ENCODE measurements around the gene ENTPD8. TPM values are rescaled to one million over a fixed set of nuclear protein-coding genes. Genes with fewer than 3 reads are reported as not detected.

Gene ENTPD8
- total RNA-seq, 4 donors from 2014 or later = not detected

DNA sequence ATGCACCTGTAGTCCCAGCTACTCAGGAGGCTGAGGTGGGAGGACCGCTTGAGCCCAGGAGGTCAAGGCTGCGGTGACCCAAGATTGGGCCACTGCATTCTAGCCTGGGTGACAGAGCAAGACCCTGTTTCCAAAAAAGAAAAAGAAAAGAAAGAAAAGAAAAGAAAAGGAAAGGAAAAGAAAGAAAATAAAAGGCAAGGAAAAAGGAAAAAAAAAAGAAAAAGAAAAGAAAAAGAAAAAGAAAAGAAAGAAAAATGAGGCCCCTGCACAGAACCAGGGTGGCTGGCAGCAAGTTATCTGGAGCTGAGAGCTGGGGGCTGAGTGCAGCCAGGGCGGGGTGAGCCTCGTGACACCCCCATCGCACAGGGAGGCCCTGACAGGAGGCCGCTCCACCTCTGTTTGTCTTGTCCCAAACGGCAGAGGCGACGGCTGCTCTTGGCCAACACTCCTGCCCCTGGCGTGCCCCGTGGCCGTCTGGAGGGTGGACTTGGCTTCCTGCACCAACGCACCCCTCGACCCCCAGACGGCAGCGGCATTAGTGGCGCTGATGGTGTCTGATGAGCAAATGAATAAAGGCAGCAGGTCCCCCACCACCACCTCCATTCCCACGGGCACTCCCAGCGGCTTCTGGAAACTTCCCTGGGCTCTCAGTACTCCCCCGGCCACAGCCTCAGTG, 34.9 kb downstream of the ENTPD8 start:
- no peak overlapping the region for H3K27ac ChIP-seq
- H3K27me3 ChIP-seq = no peaks in the 10 kb centered on the region
- TF ChIP-seq POLR2A (IDR thresholded peaks at IDR 0.05) (no peak), EP300 (IDR thresholded peaks at IDR 0.05) (no peak), POLR2AphosphoS5 (IDR thresholded peaks at IDR 0.05) (no peak)
- TF ChIP-seq, protein P1, sequence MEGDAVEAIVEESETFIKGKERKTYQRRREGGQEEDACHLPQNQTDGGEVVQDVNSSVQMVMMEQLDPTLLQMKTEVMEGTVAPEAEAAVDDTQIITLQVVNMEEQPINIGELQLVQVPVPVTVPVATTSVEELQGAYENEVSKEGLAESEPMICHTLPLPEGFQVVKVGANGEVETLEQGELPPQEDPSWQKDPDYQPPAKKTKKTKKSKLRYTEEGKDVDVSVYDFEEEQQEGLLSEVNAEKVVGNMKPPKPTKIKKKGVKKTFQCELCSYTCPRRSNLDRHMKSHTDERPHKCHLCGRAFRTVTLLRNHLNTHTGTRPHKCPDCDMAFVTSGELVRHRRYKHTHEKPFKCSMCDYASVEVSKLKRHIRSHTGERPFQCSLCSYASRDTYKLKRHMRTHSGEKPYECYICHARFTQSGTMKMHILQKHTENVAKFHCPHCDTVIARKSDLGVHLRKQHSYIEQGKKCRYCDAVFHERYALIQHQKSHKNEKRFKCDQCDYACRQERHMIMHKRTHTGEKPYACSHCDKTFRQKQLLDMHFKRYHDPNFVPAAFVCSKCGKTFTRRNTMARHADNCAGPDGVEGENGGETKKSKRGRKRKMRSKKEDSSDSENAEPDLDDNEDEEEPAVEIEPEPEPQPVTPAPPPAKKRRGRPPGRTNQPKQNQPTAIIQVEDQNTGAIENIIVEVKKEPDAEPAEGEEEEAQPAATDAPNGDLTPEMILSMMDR (IDR thresholded peaks at IDR 0.05) = no peak
- no peaks in the 10 kb centered on the region for H3K9me3 ChIP-seq
- H3K36me3 ChIP-seq = no peaks in the 10 kb centered on the region
- H3K4me1 ChIP-seq = peaks cover 24% of the 10 kb centered on the region
- DNase-seq (ENCODE audit: low spot score in 2 of 2) = no peak
- H3K4me3 ChIP-seq = peak overlapping the region; percentile 39
- WGBS = 48% methylated on average over 11 of the region's 20 CpGs

DNA sequence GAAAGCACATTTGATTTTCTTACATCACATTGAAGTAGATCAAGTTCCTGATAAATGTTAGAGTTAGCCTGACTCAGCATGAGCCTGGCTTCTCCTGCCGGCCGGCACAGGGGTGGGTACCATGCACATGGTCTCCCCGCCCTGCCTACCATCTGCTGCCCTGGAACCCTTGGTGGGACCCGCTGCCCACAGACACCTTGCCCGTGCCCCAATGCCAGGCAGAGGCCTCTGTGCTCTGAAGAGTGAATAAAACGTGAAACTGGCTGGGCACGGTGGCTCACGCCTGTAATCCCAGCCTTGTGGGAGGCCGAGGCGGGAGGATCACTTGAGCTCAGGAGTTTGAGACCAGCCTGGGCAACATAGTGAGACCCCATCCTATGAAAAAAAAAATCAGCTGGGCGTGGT, 35.5 kb downstream of the ENTPD8 start:
- WGBS = 97% methylated on average over 10 of the region's 11 CpGs
- H3K27ac ChIP-seq = no peak overlapping the region
- no peaks in the 10 kb centered on the region for H3K27me3 ChIP-seq
- no peaks in the 10 kb centered on the region for H3K36me3 ChIP-seq
- no peaks in the 10 kb centered on the region for H3K9me3 ChIP-seq
- TF ChIP-seq EP300 (IDR thresholded peaks at IDR 0.05) (no peak), POLR2AphosphoS5 (IDR thresholded peaks at IDR 0.05) (no peak), POLR2A (IDR thresholded peaks at IDR 0.05) (no peak)
- TF ChIP-seq, protein P1 (IDR thresholded peaks at IDR 0.05) = no peak
- H3K4me1 ChIP-seq = peaks cover 18% of the 10 kb centered on the region
- DNase-seq (ENCODE audit: low spot score in 2 of 2) = no peak
- no peak overlapping the region for H3K4me3 ChIP-seq

DNA sequence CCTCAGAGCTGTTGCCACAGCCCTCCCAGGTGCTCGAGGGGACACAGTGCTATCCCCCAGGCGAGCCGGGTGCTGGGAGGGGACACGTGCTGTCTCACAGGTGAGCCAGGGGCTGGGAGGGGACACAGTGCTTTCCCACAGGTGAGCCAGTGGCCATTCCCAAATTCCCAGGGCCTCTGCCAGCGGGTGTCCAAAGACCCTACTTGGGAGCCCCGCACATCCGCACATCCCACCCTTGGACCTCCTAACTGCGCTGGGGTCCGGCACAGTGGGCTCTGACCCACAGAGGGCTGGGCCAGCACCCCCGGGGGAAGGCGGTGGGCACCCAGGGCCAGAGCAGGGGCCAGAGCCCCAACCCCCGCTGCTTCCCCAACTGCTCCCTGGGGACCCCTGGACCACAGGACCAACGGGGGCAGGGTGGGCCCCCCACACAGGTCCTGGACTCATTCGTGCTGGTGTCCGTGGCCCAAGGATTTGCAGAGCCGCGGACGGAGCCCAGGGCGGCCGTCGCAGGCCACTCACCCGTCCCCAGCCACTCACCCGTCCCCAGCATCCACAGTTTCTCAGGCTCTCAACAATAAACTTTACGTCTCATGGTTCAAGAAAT, 36.1 kb downstream of the ENTPD8 start:
- no peak for TF ChIP-seq POLR2AphosphoS5 (IDR thresholded peaks at IDR 0.05)
- TF ChIP-seq POLR2A (IDR thresholded peaks at IDR 0.05) = no peak
- TF ChIP-seq, protein P1 (IDR thresholded peaks at IDR 0.05) = no peak
- no peak for TF ChIP-seq EP300 (IDR thresholded peaks at IDR 0.05)
- Histone ChIP-seq H3K27ac (no peak overlapping the region), H3K4me1 (peaks cover 17% of the 10 kb centered on the region), H3K9me3 (no peaks in the 10 kb centered on the region), H3K4me3 (no peak overlapping the region), H3K36me3 (no peaks in the 10 kb centered on the region), H3K27me3 (no peaks in the 10 kb centered on the region)
- WGBS = 95% methylated on average over 12 of the region's 24 CpGs
- DNase-seq (ENCODE audit: low spot score in 2 of 2) = no peak

DNA sequence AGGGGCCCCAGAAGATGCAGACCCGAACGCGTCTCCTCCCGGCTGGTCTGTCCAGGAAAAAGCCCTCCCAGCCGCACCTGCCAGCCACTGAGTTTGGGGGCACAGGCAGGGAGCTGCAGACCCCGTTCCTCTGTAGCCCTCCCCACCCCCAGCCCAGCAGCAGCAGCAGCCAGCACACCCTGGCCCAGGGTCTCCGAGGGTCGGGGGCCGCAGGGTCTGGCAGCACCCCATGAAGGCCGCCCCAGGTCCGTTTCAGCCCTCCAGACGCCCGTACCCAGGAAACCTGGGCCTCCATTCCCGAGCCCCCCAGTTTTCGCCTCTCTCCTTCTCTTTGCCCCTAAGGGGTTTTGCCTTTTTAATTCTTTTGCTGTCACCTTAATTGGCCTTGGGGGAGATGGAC, 37.9 kb downstream of the ENTPD8 start:
- peaks cover 17% of the 10 kb centered on the region for H3K4me1 ChIP-seq
- DNase-seq (ENCODE audit: low spot score in 2 of 2) = no peak
- H3K36me3 ChIP-seq = no peaks in the 10 kb centered on the region
- no peak for TF ChIP-seq POLR2A (IDR thresholded peaks at IDR 0.05)
- TF ChIP-seq POLR2AphosphoS5 (IDR thresholded peaks at IDR 0.05) = no peak
- TF ChIP-seq, protein P1 (IDR thresholded peaks at IDR 0.05) = no peak
- no peak for TF ChIP-seq EP300 (IDR thresholded peaks at IDR 0.05)
- WGBS = 96% methylated on average over 9 of the region's 15 CpGs
- no peak overlapping the region for H3K27ac ChIP-seq
- no peaks in the 10 kb centered on the region for H3K27me3 ChIP-seq
- no peak overlapping the region for H3K4me3 ChIP-seq
- no peaks in the 10 kb centered on the region for H3K9me3 ChIP-seq

DNA sequence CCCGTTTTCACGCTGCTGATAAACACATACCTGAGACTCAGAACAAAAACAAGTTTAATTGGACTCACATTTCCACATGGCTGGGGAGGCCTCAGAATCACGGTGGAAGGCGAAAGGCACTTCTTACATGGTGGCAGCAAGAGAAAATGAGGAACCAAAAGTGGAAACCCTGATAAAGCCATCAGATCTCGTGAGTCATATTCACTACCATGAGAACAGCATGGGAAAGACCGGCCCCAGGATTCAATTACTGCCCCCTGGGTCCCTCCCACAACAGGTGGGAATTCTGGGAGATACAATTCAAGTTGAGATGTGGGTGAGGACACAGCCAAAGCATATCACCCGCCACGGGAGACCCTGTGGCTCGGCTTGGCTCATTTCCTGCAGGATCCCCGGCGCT, 38.4 kb downstream of the ENTPD8 start:
- TF ChIP-seq, protein P1 (IDR thresholded peaks at IDR 0.05) = no peak
- TF ChIP-seq EP300 (IDR thresholded peaks at IDR 0.05) (no peak), POLR2AphosphoS5 (IDR thresholded peaks at IDR 0.05) (no peak), POLR2A (IDR thresholded peaks at IDR 0.05) (no peak)
- H3K27ac ChIP-seq = no peak overlapping the region
- H3K27me3 ChIP-seq = no peaks in the 10 kb centered on the region
- no peaks in the 10 kb centered on the region for H3K9me3 ChIP-seq
- H3K4me3 ChIP-seq = no peak overlapping the region
- peaks cover 16% of the 10 kb centered on the region for H3K4me1 ChIP-seq
- H3K36me3 ChIP-seq = no peaks in the 10 kb centered on the region
- no peak for DNase-seq (ENCODE audit: low spot score in 2 of 2)
- 97% methylated on average over 6 of the region's 11 CpGs for WGBS
